HEK293 (cell line): ENCODE measurements around the gene CD40.

Experiments used
- EGR2 ChIP-seq: fragments of 450-650 bp; formaldehyde crosslinking; IDR thresholded peaks from 2 replicates; pipeline ENCODE4 v1.5.1; 2016; ENCODE audit warnings: low read depth, missing biosample characterization, missing genetic modification characterization
- GLIS1 ChIP-seq: fragments of 450-650 bp; formaldehyde crosslinking; IDR thresholded peaks from 2 replicates; pipeline ENCODE4 v1.5.1; 2016; ENCODE audit warnings: missing biosample characterization, missing genetic modification characterization
- GLIS2 ChIP-seq: fragments of 450-650 bp; formaldehyde crosslinking; IDR thresholded peaks from 2 replicates; pipeline ENCODE4 v1.5.1; 2016; ENCODE audit warnings: missing biosample characterization, missing genetic modification characterization
- KLF17 ChIP-seq: fragments of 450-650 bp; formaldehyde crosslinking; IDR thresholded peaks from 2 replicates; pipeline ENCODE4 v1.5.1; 2016; ENCODE audit warnings: missing biosample characterization, missing genetic modification characterization
- KLF7 ChIP-seq: fragments of 450-650 bp; formaldehyde crosslinking; IDR thresholded peaks from 2 replicates; pipeline ENCODE4 v1.5.1; 2016; ENCODE audit warnings: missing biosample characterization, missing genetic modification characterization, borderline replicate concordance
- OVOL3 ChIP-seq: fragments of 450-650 bp; formaldehyde crosslinking; IDR thresholded peaks from 2 replicates; pipeline ENCODE4 v1.5.1; 2016; ENCODE audit warnings: missing biosample characterization, missing genetic modification characterization
- PATZ1 ChIP-seq: fragments of 450-650 bp; formaldehyde crosslinking; IDR thresholded peaks from 2 replicates; pipeline ENCODE4 v1.5.1; 2016; ENCODE audit warnings: missing biosample characterization, missing genetic modification characterization
- SP7 ChIP-seq: fragments of 450-650 bp; formaldehyde crosslinking; IDR thresholded peaks from 2 replicates; pipeline ENCODE4 v1.5.1; 2016; ENCODE audit warnings: missing biosample characterization, missing genetic modification characterization
- ZBTB44 ChIP-seq: fragments of 450-650 bp; IDR thresholded peaks from 2 replicates; pipeline ENCODE4 v1.5.1; 2018; ENCODE audit warnings: missing biosample characterization, mild to moderate bottlenecking, missing genetic modification characterization
- ZBTB49 ChIP-seq: fragments of 450-650 bp; formaldehyde crosslinking; IDR thresholded peaks from 2 replicates; pipeline ENCODE4 v1.5.1; 2016; ENCODE audit warnings: missing biosample characterization, missing genetic modification characterization, low read depth
- ZBTB6 ChIP-seq: fragments of 450-650 bp; formaldehyde crosslinking; IDR thresholded peaks from 2 replicates; pipeline ENCODE4 v1.5.1; 2017; ENCODE audit warnings: missing biosample characterization, missing genetic modification characterization
- ZFP3 ChIP-seq: fragments of 450-650 bp; formaldehyde crosslinking; IDR thresholded peaks from 2 replicates; pipeline ENCODE4 v1.5.1; 2016; ENCODE audit warnings: low read depth, missing biosample characterization, missing genetic modification characterization
- ZFP69B ChIP-seq: fragments of 450-650 bp; formaldehyde crosslinking; IDR thresholded peaks from 2 replicates; pipeline ENCODE4 v1.5.1; 2016; ENCODE audit warnings: missing biosample characterization, missing genetic modification characterization
- ZIC2 ChIP-seq: fragments of 450-650 bp; formaldehyde crosslinking; IDR thresholded peaks from 2 replicates; pipeline ENCODE4 v1.5.1; 2016; ENCODE audit warnings: missing biosample characterization, missing genetic modification characterization
- ZNF169 ChIP-seq: fragments of 450-650 bp; formaldehyde crosslinking; IDR thresholded peaks from 2 replicates; pipeline ENCODE4 v1.5.1; 2016; ENCODE audit warnings: missing biosample characterization, missing genetic modification characterization
- ZNF19 ChIP-seq: fragments of 450-650 bp; formaldehyde crosslinking; IDR thresholded peaks from 2 replicates; pipeline ENCODE4; 2016; ENCODE audit warnings: missing biosample characterization, missing genetic modification characterization, low read depth
- ZNF202 ChIP-seq: fragments of 450-650 bp; formaldehyde crosslinking; IDR thresholded peaks from 2 replicates; pipeline ENCODE4 v1.5.1; 2016; ENCODE audit warnings: missing biosample characterization, missing genetic modification characterization, borderline replicate concordance
- ZNF341 ChIP-seq: fragments of 450-650 bp; formaldehyde crosslinking; IDR thresholded peaks from 2 replicates; pipeline ENCODE4; 2016; ENCODE audit warnings: low read depth, missing biosample characterization, missing genetic modification characterization
- ZNF354C ChIP-seq: fragments of 450-650 bp; formaldehyde crosslinking; IDR thresholded peaks from 2 replicates; pipeline ENCODE4 v1.5.1; 2016; ENCODE audit warnings: missing biosample characterization, missing genetic modification characterization, low read depth, borderline replicate concordance
- ZNF529 ChIP-seq: fragments of 450-650 bp; formaldehyde crosslinking; IDR thresholded peaks from 2 replicates; pipeline ENCODE4 v1.5.1; 2017; ENCODE audit warnings: missing genetic modification characterization, missing biosample characterization; ENCODE audit not compliant: insufficient replicate concordance
- ZNF558 ChIP-seq: fragments of 450-650 bp; formaldehyde crosslinking; IDR thresholded peaks from 2 replicates; pipeline ENCODE4 v1.5.1; 2016; ENCODE audit warnings: missing biosample characterization, missing genetic modification characterization
- ZNF600 ChIP-seq: fragments of 450-650 bp; formaldehyde crosslinking; IDR thresholded peaks from 2 replicates; pipeline ENCODE4 v1.5.1; 2016; ENCODE audit warnings: missing biosample characterization, missing genetic modification characterization
- ZNF621 ChIP-seq: fragments of 450-650 bp; formaldehyde crosslinking; IDR thresholded peaks from 2 replicates; pipeline ENCODE4 v1.5.1; 2017; ENCODE audit warnings: missing biosample characterization, missing genetic modification characterization
- ZNF629 ChIP-seq: fragments of 450-650 bp; formaldehyde crosslinking; IDR thresholded peaks from 2 replicates; pipeline ENCODE4 v1.5.1; 2017; ENCODE audit warnings: missing biosample characterization, missing genetic modification characterization
- ZNF654 ChIP-seq: fragments of 450-650 bp; formaldehyde crosslinking; IDR thresholded peaks from 2 replicates; pipeline ENCODE4 v1.5.1; 2016; ENCODE audit warnings: low read depth, missing biosample characterization, missing genetic modification characterization
- ZNF664 ChIP-seq: fragments of 450-650 bp; formaldehyde crosslinking; IDR thresholded peaks from 2 replicates; pipeline ENCODE4 v1.5.1; 2016; ENCODE audit warnings: missing biosample characterization, missing genetic modification characterization
- ZNF791 ChIP-seq: fragments of 450-650 bp; formaldehyde crosslinking; IDR thresholded peaks from 2 replicates; pipeline ENCODE4 v1.5.1; 2016; ENCODE audit warnings: missing biosample characterization, missing genetic modification characterization
- ZNF837 ChIP-seq: fragments of 450-650 bp; formaldehyde crosslinking; IDR thresholded peaks from 2 replicates; pipeline ENCODE4 v1.5.1; 2016; ENCODE audit warnings: missing biosample characterization, missing genetic modification characterization
- ZSCAN16 ChIP-seq: fragments of 450-650 bp; formaldehyde crosslinking; IDR thresholded peaks from 2 replicates; pipeline ENCODE4 v1.5.1; 2016; ENCODE audit warnings: missing biosample characterization, missing genetic modification characterization

CD40 gene

GRCh38 chr20:46128310-46129151 is 10.4 kb downstream of the CD40 start (continued):
- no peak for TF ChIP-seq ZBTB49 (tag by site-specific recombination)
- no peak for TF ChIP-seq ZNF629 (tag by site-specific recombination)
- peak; percentile 88 for TF ChIP-seq GLIS1 (tag by site-specific recombination)
- no peak for TF ChIP-seq ZNF354C (tag by site-specific recombination)
- TF ChIP-seq ZNF19 (tag by site-specific recombination): no peak
- 0 out of 2 replicates have a peak, but pooled peaks have one; percentile 22 for TF ChIP-seq EGR2
- TF ChIP-seq ZBTB44: no peak
- TF ChIP-seq ZNF600 (tag by site-specific recombination): no peak
- no peak for TF ChIP-seq ZFP3 (tag by site-specific recombination)
- TF ChIP-seq ZNF341: peak; percentile 94
- no peak for TF ChIP-seq ZNF791 (tag by site-specific recombination)
- no peak for TF ChIP-seq ZNF621 (tag by site-specific recombination)
- no peak for TF ChIP-seq ZNF169
- 0 out of 2 replicates have a peak, but pooled peaks have one; percentile 20 for TF ChIP-seq SP7 (tag by site-specific recombination)
- peak; percentile 42; the same call in 1 of the 2 replicates for TF ChIP-seq GLIS2 (tag by site-specific recombination)
- TF ChIP-seq ZNF529: no peak
- peak; percentile 64 for TF ChIP-seq ZIC2
- TF ChIP-seq ZBTB6 (tag by site-specific recombination): no peak
- TF ChIP-seq KLF7: no peak
- TF ChIP-seq OVOL3 (tag by site-specific recombination): no peak
- TF ChIP-seq ZSCAN16 (tag by site-specific recombination): no peak
- TF ChIP-seq ZNF558 (tag by site-specific recombination): no peak
- peak; percentile 60 for TF ChIP-seq ZNF654
- TF ChIP-seq ZNF664 (tag by site-specific recombination): no peak
- TF ChIP-seq KLF17: peak; percentile 47; the same call in 1 of the 2 replicates
- no peak for TF ChIP-seq ZNF202 (tag by site-specific recombination)
- TF ChIP-seq ZNF837: no peak
- TF ChIP-seq ZFP69B (tag by site-specific recombination): no peak
- peak; percentile 28; the same call in 1 of the 2 replicates for TF ChIP-seq PATZ1
